ENCODE data around the gene COL25A1. TPM values are rescaled to one million over a fixed set of nuclear protein-coding genes. Genes with fewer than 3 reads are reported as not detected.
"Not testable (repeated sequence)": the region's sequence is repeated elsewhere in the genome, so short reads cannot be mapped to it uniquely, and the experiment has no call there.

COL25A1 gene
- total RNA-seq, 1 donor from 2014 or later = 0.35 TPM

- intact Hi-C loops (cut with DNase I) = no loop called here
- Histone ChIP-seq H3K27me3 (ENCODE audit: low read depth) (no peaks in the 10 kb centered on the region), H3K9me3 (no peaks in the 10 kb centered on the region), H3K36me3 (no peaks in the 10 kb centered on the region), H3K27ac (no peak overlapping the region), H3K4me3 (no peak overlapping the region), H3K4me1 (peaks cover 4% of the 10 kb centered on the region)
- TF ChIP-seq CTCF (IDR thresholded peaks at IDR 0.05) = no peak
- DNase-seq (no peak), ATAC-seq (no peak)
Measured at GRCh38 chr4:109078724-109079123, 223.7 kb downstream of the COL25A1 start.

- DNase-seq (no peak), ATAC-seq (no peak)
- H3K27me3 ChIP-seq (ENCODE audit: low read depth) = no peaks in the 10 kb centered on the region
- intact Hi-C loops (cut with DNase I) = no loop called here
- no peak overlapping the region for H3K4me3 ChIP-seq
- TF ChIP-seq CTCF (IDR thresholded peaks at IDR 0.05) = no peak
- no peaks in the 10 kb centered on the region for H3K36me3 ChIP-seq
- H3K27ac ChIP-seq = no peak overlapping the region
- peaks cover 4% of the 10 kb centered on the region for H3K4me1 ChIP-seq
- H3K9me3 ChIP-seq = no peaks in the 10 kb centered on the region
Measured at GRCh38 chr4:109077505-109077904, 225.0 kb downstream of the COL25A1 start.

GRCh38 chr4:109076709-109077108, 225.7 kb downstream of the COL25A1 start:
- H3K27ac ChIP-seq; H3K9me3 ChIP-seq; H3K36me3 ChIP-seq; H3K4me1 ChIP-seq; H3K4me3 ChIP-seq; intact Hi-C loops (cut with DNase I); ATAC-seq; H3K27me3 ChIP-seq (ENCODE audit: low read depth); DNase-seq: not testable (repeated sequence)

- H3K4me3 ChIP-seq = no peak overlapping the region
- H3K27ac ChIP-seq = no peak overlapping the region
- H3K27me3 ChIP-seq (ENCODE audit: low read depth) = no peaks in the 10 kb centered on the region
- intact Hi-C loops (cut with DNase I) = no loop called here
- H3K4me1 ChIP-seq = peaks cover 4% of the 10 kb centered on the region
- TF ChIP-seq CTCF (IDR thresholded peaks at IDR 0.05) = no peak
- H3K36me3 ChIP-seq = no peaks in the 10 kb centered on the region
- H3K9me3 ChIP-seq = no peaks in the 10 kb centered on the region
- no peak for ATAC-seq
- no peak for DNase-seq
Measured at GRCh38 chr4:109075621-109076020, 226.8 kb downstream of the COL25A1 start.

GRCh38 chr4:109072595-109072994, 229.9 kb downstream of the COL25A1 start:
- peak; percentile 29 to 58 for ATAC-seq
- intact Hi-C loops (cut with DNase I) = no loop called here

GRCh38 chr4:109070677-109071076, 231.8 kb downstream of the COL25A1 start:
- H3K4me3 ChIP-seq; H3K27ac ChIP-seq; H3K4me1 ChIP-seq; H3K27me3 ChIP-seq (ENCODE audit: low read depth); ATAC-seq; H3K36me3 ChIP-seq; DNase-seq; H3K9me3 ChIP-seq; intact Hi-C loops (cut with DNase I): not testable (repeated sequence)

More at GRCh38 chr4:109072595-109072994, 229.9 kb downstream of the COL25A1 start:
- no peak overlapping the region for H3K4me3 ChIP-seq
- DNase-seq = no peak
- no peak for TF ChIP-seq CTCF (IDR thresholded peaks at IDR 0.05)
- no peaks in the 10 kb centered on the region for H3K4me1 ChIP-seq
- no peak overlapping the region for H3K27ac ChIP-seq
- H3K36me3 ChIP-seq = no peaks in the 10 kb centered on the region
- no peaks in the 10 kb centered on the region for H3K27me3 ChIP-seq (ENCODE audit: low read depth)
- H3K9me3 ChIP-seq = no peaks in the 10 kb centered on the region
